B cell (primary cell): ENCODE data around the gene TCAIM.

ENCODE experiments used
- CTCF ChIP-seq: fragments of 200-600 bp; IDR thresholded peaks from one replicate; pipeline ENCODE4 v1.8.0; 2022; ENCODE audit warnings: antibody characterized with exemption, mild to moderate bottlenecking
- EZH2 ChIP-seq: IDR thresholded peaks from 2 replicates; pipeline ENCODE4 v1.6.1; 2012; ENCODE audit warnings: borderline replicate concordance, low read depth, mild to moderate bottlenecking, moderate library complexity, low read length; ENCODE audit not compliant: insufficient read depth, poor library complexity, severe bottlenecking

DNA sequence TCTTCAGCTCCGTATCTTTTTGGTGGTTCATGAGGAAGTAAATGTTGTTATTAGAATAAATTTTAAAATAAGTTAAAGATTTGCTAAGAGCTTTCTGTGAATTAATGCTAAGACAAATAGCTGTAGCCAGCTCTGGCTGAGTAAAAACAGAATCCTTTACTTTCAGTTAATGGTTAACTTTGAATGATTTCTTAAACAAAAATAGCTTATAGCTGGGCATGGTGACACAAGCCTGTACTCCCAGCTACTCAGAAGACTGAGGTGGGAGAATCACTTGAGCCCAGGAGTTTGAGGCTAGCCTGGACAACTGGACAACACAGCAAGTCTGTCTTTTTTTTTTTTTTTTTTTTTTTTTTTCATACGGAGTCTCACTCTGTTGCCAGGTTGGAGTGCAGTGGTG is 25.0 kb downstream of the TCAIM start:
- no peak for TF ChIP-seq CTCF
- TF ChIP-seq EZH2, result no peak
